Caco-2 (cell line): Measurements from ENCODE around the gene ZNF583. TPM values are rescaled to one million over a fixed set of nuclear protein-coding genes. Genes with fewer than 3 reads are reported as not detected.

Source experiments
- BruUV-seq: library from RNA; stranded (reverse); fragments of 400-500 nt; replicated peaks from 2 replicates; lab custom pipeline; 2021; lab: Mats Ljungman, UMichigan
- CTCF ChIA-PET: fragments of 300-600 bp; sonication (Branson Sonifier 250); formaldehyde crosslinking; loops from one replicate; lab custom pipeline; 2022; ENCODE audit warnings: antibody characterized with exemption; lab: Charles Lee
- POLR2A ChIA-PET: fragments of 300-600 bp; sonication (Branson Sonifier 250); formaldehyde crosslinking; loops from one replicate; lab custom pipeline; 2022; ENCODE audit warnings: antibody characterized with exemption; lab: Charles Lee
- DNase-seq, 2 experiments: peaks; one replicate each; pipeline versions ENCODE4 v3.0.0 to v3.0.0-alpha.2; 2020 to 2022
- H3K27me3 ChIP-seq: replicated peaks from 2 replicates; pipeline ENCODE4 v1.6.0; 2011; ENCODE audit warnings: low read length; ENCODE audit not compliant: control insufficient read depth, insufficient read depth
- H3K36me3 ChIP-seq: 2 replicates; pipeline ENCODE4 v1.5.1; 2011; ENCODE audit warnings: low read length; ENCODE audit not compliant: control insufficient read depth, insufficient read depth
- H3K4me1 ChIP-seq: fragments of 250-450 bp; sonication (Bioruptor Pico); 2 replicates; pipeline ENCODE4 v1.5.1; 2020; ENCODE audit warnings: mild to moderate bottlenecking
- H3K4me3 ChIP-seq: 2 replicates; pipeline ENCODE4 v1.5.1; 2011; ENCODE audit warnings: low read depth, mild to moderate bottlenecking, control low read depth, low read length
- H3K9me3 ChIP-seq: fragments of 250-450 bp; sonication (Bioruptor Pico); 2 replicates; pipeline ENCODE4 v1.5.1; 2020; ENCODE audit warnings: mild to moderate bottlenecking, moderate library complexity
- H3K27ac Mint-ChIP-seq: one replicate; pipeline ENCODE4 v1.8.0; 2022; ENCODE audit warnings: mixed read lengths; ENCODE audit not compliant: unreplicated experiment
- H3K27me3 Mint-ChIP-seq: one replicate; pipeline ENCODE4 v1.8.0; 2022; ENCODE audit warnings: mixed read lengths; ENCODE audit not compliant: insufficient read depth, unreplicated experiment
- H3K36me3 Mint-ChIP-seq: one replicate; pipeline ENCODE4 v1.8.0; 2022; ENCODE audit warnings: mild to moderate bottlenecking, mixed read lengths; ENCODE audit not compliant: insufficient read depth, unreplicated experiment
- H3K4me1 Mint-ChIP-seq: one replicate; pipeline ENCODE4 v1.8.0; 2022; ENCODE audit warnings: low read depth, mixed read lengths; ENCODE audit not compliant: unreplicated experiment
- H3K4me3 Mint-ChIP-seq: one replicate; pipeline ENCODE4 v1.8.0; 2022; ENCODE audit warnings: mild to moderate bottlenecking, moderate library complexity, mixed read lengths; ENCODE audit not compliant: unreplicated experiment
- H3K9me3 Mint-ChIP-seq: one replicate; pipeline ENCODE4 v1.8.0; 2022; ENCODE audit warnings: mixed read lengths; ENCODE audit not compliant: unreplicated experiment
- intact Hi-C: fragments of 100-400 bp; cut with micrococcal nuclease; formaldehyde crosslinking; loops from one replicate; pipeline ENCODE4 v1.10.0; 2022; ENCODE audit not compliant: unreplicated experiment
- total RNA-seq: library from RNA; stranded (reverse); gene quantifications from 2 replicates; pipeline ENCODE4 v1.2.3, GENCODE V29; 2022
- TF ChIP-seq, protein P1 (sequence below), 2 experiments: fragments of 200-600 bp in 1 of 2; IDR thresholded peaks; 1 replicate in 1 of 2; 2 replicates in 1 of 2; pipeline versions ENCODE4 v1.5.1 to v1.8.0; 2011 to 2022; ENCODE audit warnings: antibody characterized with exemption in 1 of 2, control low read depth in 1 of 2, inconsistent platforms in 1 of 2, low read depth in 1 of 2, low read length in 1 of 2, mild to moderate bottlenecking in 1 of 2, moderate library complexity in 1 of 2; ENCODE audit not compliant: insufficient read depth in 1 of 2, severe bottlenecking in 1 of 2, unreplicated experiment in 1 of 2

The ZNF583 gene
- total RNA-seq, 1 experiment from 2014 or later = not detected

DNA sequence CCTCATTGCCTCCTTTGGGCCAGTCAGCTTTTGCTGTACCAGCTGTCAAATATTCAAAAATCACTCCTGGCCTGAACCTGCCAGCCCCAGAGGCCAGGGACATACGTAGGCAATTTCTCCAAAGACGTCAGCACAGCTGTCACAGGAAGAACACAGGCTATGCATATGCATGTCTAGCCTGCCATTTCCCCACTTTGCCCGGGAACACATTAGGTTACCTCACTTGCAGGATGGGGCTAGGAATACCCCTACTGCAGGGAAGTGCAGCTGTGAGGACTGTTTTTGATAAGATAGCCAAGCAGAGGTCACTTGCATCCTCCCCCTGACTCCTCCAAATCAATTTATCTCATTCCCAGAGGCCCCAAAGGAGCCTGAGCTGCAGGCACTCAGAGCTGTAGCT, 70.2 kb downstream of the ZNF583 start:
- Mint-ChIP-seq H3K9me3 (peaks cover 53% of the 10 kb centered on the region), H3K27ac (no peak overlapping the region), H3K36me3 (no peaks in the 10 kb centered on the region), H3K4me1 (no peaks in the 10 kb centered on the region), H3K4me3 (no peak overlapping the region), H3K27me3 (no peaks in the 10 kb centered on the region)
- Histone ChIP-seq H3K9me3 (peaks cover 13% of the 10 kb centered on the region), H3K27me3 (no peaks in the 10 kb centered on the region), H3K4me1 (no peaks in the 10 kb centered on the region), H3K4me3 (no peak overlapping the region), H3K36me3 (no peaks in the 10 kb centered on the region)
- CTCF ChIA-PET = no interaction called here
- intact Hi-C loops = no loop called here
- TF ChIP-seq, protein P1, sequence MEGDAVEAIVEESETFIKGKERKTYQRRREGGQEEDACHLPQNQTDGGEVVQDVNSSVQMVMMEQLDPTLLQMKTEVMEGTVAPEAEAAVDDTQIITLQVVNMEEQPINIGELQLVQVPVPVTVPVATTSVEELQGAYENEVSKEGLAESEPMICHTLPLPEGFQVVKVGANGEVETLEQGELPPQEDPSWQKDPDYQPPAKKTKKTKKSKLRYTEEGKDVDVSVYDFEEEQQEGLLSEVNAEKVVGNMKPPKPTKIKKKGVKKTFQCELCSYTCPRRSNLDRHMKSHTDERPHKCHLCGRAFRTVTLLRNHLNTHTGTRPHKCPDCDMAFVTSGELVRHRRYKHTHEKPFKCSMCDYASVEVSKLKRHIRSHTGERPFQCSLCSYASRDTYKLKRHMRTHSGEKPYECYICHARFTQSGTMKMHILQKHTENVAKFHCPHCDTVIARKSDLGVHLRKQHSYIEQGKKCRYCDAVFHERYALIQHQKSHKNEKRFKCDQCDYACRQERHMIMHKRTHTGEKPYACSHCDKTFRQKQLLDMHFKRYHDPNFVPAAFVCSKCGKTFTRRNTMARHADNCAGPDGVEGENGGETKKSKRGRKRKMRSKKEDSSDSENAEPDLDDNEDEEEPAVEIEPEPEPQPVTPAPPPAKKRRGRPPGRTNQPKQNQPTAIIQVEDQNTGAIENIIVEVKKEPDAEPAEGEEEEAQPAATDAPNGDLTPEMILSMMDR (IDR thresholded peaks at IDR 0.05; ENCODE audit: insufficient read depth in 1 of 2, low read depth in 1 of 2, low read length in 1 of 2, severe bottlenecking in 1 of 2, unreplicated experiment in 1 of 2) = no peak
- POLR2A ChIA-PET = no interaction called here
- BruUV-seq = no TSS peak
- DNase-seq = no peak

DNA sequence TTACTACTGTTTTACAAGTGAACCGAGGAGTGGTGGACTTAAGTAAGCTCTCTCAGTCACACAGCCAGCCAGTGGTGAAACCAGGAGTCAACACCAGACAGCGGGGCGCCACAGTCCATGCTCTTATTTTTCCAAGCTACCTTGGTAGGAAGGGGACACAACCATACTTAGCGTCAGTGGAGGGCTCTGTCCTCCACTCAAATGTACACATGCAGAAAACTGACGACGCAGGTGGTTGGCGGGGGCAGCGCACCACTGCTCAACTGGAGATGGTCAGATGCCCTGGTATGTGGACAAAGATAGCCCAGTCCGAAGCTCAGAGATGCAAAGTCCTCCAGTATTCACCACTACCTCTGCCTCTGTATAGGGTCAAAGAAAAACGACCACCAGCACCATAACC, 72.0 kb downstream of the ZNF583 start:
- no peak for DNase-seq
- intact Hi-C loops = no loop called here
- Histone ChIP-seq H3K9me3 (peaks cover 18% of the 10 kb centered on the region), H3K27me3 (no peaks in the 10 kb centered on the region), H3K4me1 (no peaks in the 10 kb centered on the region), H3K36me3 (no peaks in the 10 kb centered on the region), H3K4me3 (no peak overlapping the region)
- H3K4me1 Mint-ChIP-seq = no peaks in the 10 kb centered on the region
- no peak overlapping the region for H3K4me3 Mint-ChIP-seq
- ChIA-PET CTCF (no interaction called here), POLR2A (no interaction called here)
- peaks cover 53% of the 10 kb centered on the region for H3K9me3 Mint-ChIP-seq
- H3K36me3 Mint-ChIP-seq = no peaks in the 10 kb centered on the region
- TF ChIP-seq, protein P1 (IDR thresholded peaks at IDR 0.05; ENCODE audit: insufficient read depth in 1 of 2, low read depth in 1 of 2, low read length in 1 of 2, severe bottlenecking in 1 of 2, unreplicated experiment in 1 of 2) = no peak
- no TSS peak for BruUV-seq
- no peak overlapping the region for H3K27ac Mint-ChIP-seq
- no peaks in the 10 kb centered on the region for H3K27me3 Mint-ChIP-seq

Other genes with a start within 250 kb of the ZNF583 start
- gene GALP, start 228.3 kb upstream of the ZNF583 start, total RNA-seq = not detected in 2 replicates
- not detected in 2 replicates for gene ZSCAN5B, start 206.5 kb upstream of the ZNF583 start, total RNA-seq
- not detected in 2 replicates for gene ZSCAN5C, start 202.1 kb upstream of the ZNF583 start, total RNA-seq
- gene EDDM13, start 131.6 kb upstream of the ZNF583 start, total RNA-seq = not detected in 2 replicates
- gene ZSCAN5A, start 89.5 kb upstream of the ZNF583 start, total RNA-seq = 10.9 and 11.3 TPM in 2 replicates
- not detected in 2 replicates for gene ZNF582, start 10.8 kb upstream of the ZNF583 start, total RNA-seq
- gene ZNF667, start 73.0 kb downstream of the ZNF583 start, total RNA-seq = not detected in 2 replicates
- gene ZNF471, start 103.5 kb downstream of the ZNF583 start, total RNA-seq = not detected in 2 replicates
- gene ZFP28, start 134.6 kb downstream of the ZNF583 start, total RNA-seq = not detected in 2 replicates
- gene ZNF470, start 163.1 kb downstream of the ZNF583 start, total RNA-seq = 0.43 and 1.1 TPM in 2 replicates
- gene ZNF71, start 191.0 kb downstream of the ZNF583 start, total RNA-seq = 1.1 and 1.5 TPM in 2 replicates
- not detected in 2 replicates for gene SMIM17, start 238.8 kb downstream of the ZNF583 start, total RNA-seq